ENCODE data around the gene DISP1. TPM values are rescaled to one million over a fixed set of nuclear protein-coding genes. Genes with fewer than 3 reads are reported as not detected.

Gene DISP1
- total and polyA plus RNA-seq, 4 donors: 4.4 to 25.7 (median 8.7) TPM

GRCh38 chr1:222790520-222790919, 24.3 kb upstream of the DISP1 start:
- Histone ChIP-seq H3K27ac (ENCODE audit: low read depth in 1 of 2, low read length in 1 of 2) (no peak overlapping the region), H3K9me3 (ENCODE audit: control insufficient read depth in 4 of 4, insufficient read depth in 3 of 4, low read length in 3 of 4) (no peaks in the 10 kb centered on the region), H3K4me3 (no peak overlapping the region), H3K27me3 (ENCODE audit: control insufficient read depth in 3 of 3, insufficient read depth in 3 of 3, low read length in 2 of 3) (no peaks in the 10 kb centered on the region), H3K9ac (ENCODE audit: insufficient read depth in 1 of 2, low read length in 2 of 2) (no peak overlapping the region), H3K36me3 (ENCODE audit: control insufficient read depth in 4 of 4, insufficient read depth in 4 of 4, low read length in 4 of 4) (no peaks in the 10 kb centered on the region), H3K4me1 (ENCODE audit: control insufficient read depth in 5 of 5, insufficient read depth in 5 of 5, low read length in 5 of 5) (peaks cover 0 to 29% (median 7%) of the 10 kb centered on the region in 5 donors)
- TF ChIP-seq CTCF (IDR thresholded peaks at IDR 0.05; ENCODE audit: control extremely low read depth, extremely low read depth): no peak
- no peak for DNase-seq
- no peak for ATAC-seq (ENCODE audit: insufficient read depth, low FRiP score)
- WGBS, 2 donors: 81 to 83% methylated on average over 4 of the region's 4 CpGs

GRCh38 chr1:222791006-222791710, 23.7 kb upstream of the DISP1 start:
- no peaks in the 10 kb centered on the region for H3K9me3 ChIP-seq (ENCODE audit: control insufficient read depth in 4 of 4, insufficient read depth in 3 of 4, low read length in 3 of 4)
- no peak for ATAC-seq (ENCODE audit: insufficient read depth, low FRiP score)
- TF ChIP-seq CTCF (IDR thresholded peaks at IDR 0.05; ENCODE audit: control extremely low read depth, extremely low read depth): no peak
- no peak overlapping the region for H3K9ac ChIP-seq (ENCODE audit: insufficient read depth in 1 of 2, low read length in 2 of 2)
- 46 to 67% methylated on average over 4 of the region's 4 CpGs for WGBS, 2 donors
- peaks cover 0 to 23% (median 5%) of the 10 kb centered on the region in 5 donors for H3K4me1 ChIP-seq (ENCODE audit: control insufficient read depth in 5 of 5, insufficient read depth in 5 of 5, low read length in 5 of 5)
- H3K27ac ChIP-seq (ENCODE audit: low read depth in 1 of 2, low read length in 1 of 2): no peak overlapping the region
- no peak for DNase-seq
- no peaks in the 10 kb centered on the region for H3K36me3 ChIP-seq (ENCODE audit: control insufficient read depth in 4 of 4, insufficient read depth in 4 of 4, low read length in 4 of 4)
- no peaks in the 10 kb centered on the region for H3K27me3 ChIP-seq (ENCODE audit: control insufficient read depth in 3 of 3, insufficient read depth in 3 of 3, low read length in 2 of 3)
- H3K4me3 ChIP-seq: no peak overlapping the region

- DNase-seq: peak in 2 of 3 donors; percentile 52 to 67
- Histone ChIP-seq H3K4me1 (ENCODE audit: control insufficient read depth in 5 of 5, insufficient read depth in 5 of 5, low read length in 5 of 5) (peaks cover 0 to 12% (median 0%) of the 10 kb centered on the region in 5 donors), H3K9ac (ENCODE audit: insufficient read depth in 1 of 2, low read length in 2 of 2) (no peak overlapping the region), H3K27me3 (ENCODE audit: control insufficient read depth in 3 of 3, insufficient read depth in 3 of 3, low read length in 2 of 3) (no peaks in the 10 kb centered on the region), H3K9me3 (ENCODE audit: control insufficient read depth in 4 of 4, insufficient read depth in 3 of 4, low read length in 3 of 4) (no peaks in the 10 kb centered on the region), H3K4me3 (no peak overlapping the region), H3K36me3 (ENCODE audit: control insufficient read depth in 4 of 4, insufficient read depth in 4 of 4, low read length in 4 of 4) (no peaks in the 10 kb centered on the region), H3K27ac (ENCODE audit: low read depth in 1 of 2, low read length in 1 of 2) (no peak overlapping the region)
- WGBS, 2 donors: 17 to 23% methylated on average over 2 of the region's 2 CpGs
- no peak for ATAC-seq (ENCODE audit: insufficient read depth, low FRiP score)
- TF ChIP-seq CTCF (IDR thresholded peaks at IDR 0.05; ENCODE audit: control extremely low read depth, extremely low read depth): no peak
Measured at GRCh38 chr1:222792744-222793143, 22.1 kb upstream of the DISP1 start.
